HS-5 (cell line): Measurements from ENCODE around the gene GNGT2.

Experiments used
- DNase-seq: peaks from one replicate; pipeline ENCODE4 v3.0.0-alpha.2; 2012; ENCODE audit warnings: low read depth

GNGT2 gene

DNA sequence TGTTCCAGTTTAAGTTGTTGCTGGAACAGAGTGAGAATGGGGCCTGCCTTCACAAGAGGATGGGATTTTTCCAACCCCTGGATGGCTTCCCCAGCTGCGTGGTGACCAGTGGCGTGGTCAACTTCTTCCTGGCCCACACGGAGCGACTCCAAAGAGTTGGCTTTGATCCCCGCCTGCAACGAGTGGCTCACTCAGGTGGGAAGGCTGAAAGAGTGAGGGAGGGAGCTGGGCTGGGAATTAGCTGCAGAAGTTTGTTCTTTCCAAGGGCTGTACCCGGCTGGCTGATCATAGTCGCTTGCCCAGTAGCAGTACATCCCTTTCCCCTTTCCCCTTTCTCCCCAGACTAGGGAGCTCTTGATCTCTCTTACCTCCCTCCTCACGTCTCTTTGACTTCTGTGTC is 41.7 kb downstream of the GNGT2 start:
- no peak for DNase-seq

DNA sequence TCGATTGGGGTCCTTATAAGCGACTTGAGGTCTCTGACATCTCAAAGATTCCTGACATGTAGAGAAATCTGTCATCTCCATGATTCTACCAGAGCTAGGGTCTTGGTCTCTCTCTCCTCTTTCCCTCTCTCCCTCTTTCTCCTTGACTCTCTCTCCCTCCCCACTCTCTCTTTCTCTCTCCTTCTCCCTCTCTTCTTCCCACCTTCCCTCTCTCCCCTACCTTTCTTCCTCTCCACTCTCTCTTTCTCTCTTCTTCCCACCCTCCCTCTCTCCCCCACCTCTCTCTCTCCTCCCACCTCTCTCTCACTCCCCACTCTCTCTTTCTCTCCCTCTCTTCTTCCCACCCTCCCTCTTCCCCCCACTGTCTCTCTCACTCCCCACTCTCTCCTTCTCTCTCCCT is 45.2 kb downstream of the GNGT2 start:
- no peak for DNase-seq

DNA sequence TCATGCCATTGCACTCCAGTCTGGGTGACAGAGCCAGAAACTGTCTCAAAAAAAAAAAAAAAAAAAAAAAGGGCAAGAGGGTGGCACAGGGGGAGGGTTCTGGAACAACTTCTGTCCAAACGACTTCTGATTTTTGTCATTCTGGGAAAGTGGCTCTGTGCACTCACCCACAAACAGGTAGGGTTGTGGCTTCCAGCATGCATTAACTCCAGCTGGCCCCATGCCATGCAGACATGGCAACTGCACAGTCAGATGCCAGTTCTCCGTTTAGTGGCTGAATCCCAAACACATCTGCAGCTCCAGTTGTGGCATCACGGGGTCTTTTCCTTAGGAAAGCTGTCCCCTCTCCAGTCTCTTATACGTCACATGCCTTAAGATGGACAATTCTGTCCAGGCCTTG is 47.5 kb downstream of the GNGT2 start:
- no peak for DNase-seq

DNA sequence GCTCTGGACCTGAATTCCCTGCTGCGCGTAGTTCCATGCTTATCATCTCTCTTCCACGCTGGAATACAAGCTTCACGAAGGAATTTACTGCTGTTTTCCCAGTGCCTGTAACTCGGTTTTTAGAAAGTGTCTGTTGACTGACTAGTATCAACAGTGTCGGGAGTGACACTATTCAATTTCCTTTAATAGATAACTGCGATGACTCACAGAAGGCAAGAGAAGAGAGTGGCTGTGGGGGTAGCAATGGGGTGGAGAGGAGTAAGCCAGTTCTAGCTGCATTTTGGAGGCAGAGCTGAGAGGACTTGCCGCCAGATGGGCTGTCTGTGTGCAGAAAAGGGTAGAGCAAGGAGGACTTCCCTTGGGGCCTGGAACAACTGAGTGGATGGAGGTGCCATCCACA is 52.6 kb downstream of the GNGT2 start:
- DNase-seq: no peak

DNA sequence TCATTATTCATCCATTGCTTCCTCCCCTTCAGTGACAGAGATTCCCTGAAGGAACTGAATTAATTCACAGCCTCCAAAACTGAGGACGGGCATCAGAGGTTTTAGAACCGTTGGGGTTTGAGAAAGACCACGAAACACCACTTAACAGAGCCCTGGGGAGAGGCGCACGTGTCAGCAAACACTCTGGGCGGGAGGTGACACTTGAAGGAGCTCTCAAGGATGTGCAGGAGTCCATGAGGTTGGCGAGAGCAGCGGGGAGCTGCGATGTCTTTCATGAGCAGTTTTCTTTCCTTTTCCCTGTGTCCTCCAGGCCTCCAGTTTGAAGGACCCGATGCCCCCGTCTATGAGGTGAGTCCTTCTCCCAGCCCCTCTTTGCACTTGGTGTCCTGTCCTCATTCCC is 54.1 kb downstream of the GNGT2 start:
- DNase-seq: no peak
